OCI-LY7 (cell line): ENCODE data around the gene HSPA14.

Source experiments
- CTCF ChIP-seq: fragments of 200-600 bp; sonication (generic); conservative IDR thresholded peaks from 2 replicates; pipeline ENCODE4 v1.5.1; 2014; ENCODE audit warnings: mild to moderate bottlenecking, antibody characterized with exemption, low read length, moderate library complexity, mixed read lengths
- EZH2phosphoT487 ChIP-seq: fragments of 200-600 bp; sonication (generic); IDR thresholded peaks from 2 replicates; pipeline ENCODE4 v1.6.1; 2018; ENCODE audit warnings: low read depth, borderline replicate concordance, mild to moderate bottlenecking, mixed run types, antibody characterized with exemption, low read length, moderate library complexity, mixed read lengths

GRCh38 chr10:14880229-14880628 is 42.1 kb downstream of the HSPA14 start:
- no peak for TF ChIP-seq CTCF
- TF ChIP-seq EZH2phosphoT487: no peak
